Vagina (tissue), 2 donors: ENCODE results near the gene S100Z.
"Not testable (repeated sequence)": the region's sequence is repeated elsewhere in the genome, so short reads cannot be mapped to it uniquely, and the experiment has no call there.

Source experiments
- POLR2A ChIP-seq, 2 donors: fragments of 450-650 bp; IDR thresholded peaks; one replicate each; pipeline ENCODE4 v1.6.1; 2017; ENCODE audit warnings: antibody characterized with exemption in 2 of 2, mild to moderate bottlenecking in 2 of 2, moderate library complexity in 2 of 2
- POLR2AphosphoS5 ChIP-seq, 2 donors: sonication (generic); formaldehyde crosslinking; IDR thresholded peaks; one replicate each; pipeline ENCODE4 v1.9.0; 2017; ENCODE audit warnings: antibody characterized with exemption in 2 of 2, mild to moderate bottlenecking in 2 of 2, low read depth in 1 of 2; ENCODE audit not compliant: insufficient read depth in 1 of 2
- TF ChIP-seq, protein P1 (sequence below), 3 experiments: fragments of 450-650 bp in 2 of 3; fragments of 200-600 bp in 1 of 3; sonication (generic) in 1 of 3; IDR thresholded peaks; one replicate each; pipeline ENCODE4 v1.5.1; 2017 to 2019; ENCODE audit warnings: antibody characterized with exemption in 3 of 3, mild to moderate bottlenecking in 2 of 3, moderate library complexity in 2 of 3

DNA sequence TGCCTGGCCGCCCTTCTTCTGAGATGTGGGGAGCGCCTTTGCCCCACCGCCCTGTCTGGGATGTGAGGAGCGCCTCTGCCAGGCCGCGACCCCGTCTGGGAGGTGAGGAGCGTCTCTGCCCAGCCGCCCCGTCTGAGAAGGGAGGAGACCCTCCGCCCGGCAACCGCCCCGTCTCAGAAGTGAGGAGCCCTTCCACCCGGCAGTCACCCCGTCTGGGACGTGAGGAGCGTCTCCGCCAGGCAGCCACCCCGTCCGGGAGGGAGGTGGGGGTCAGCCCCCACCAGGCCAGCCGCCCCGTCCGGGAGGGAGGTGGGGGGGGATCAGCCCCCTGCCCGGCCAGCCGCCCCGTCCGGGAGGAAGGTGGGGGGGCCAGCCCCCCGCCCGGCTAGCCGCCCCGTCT, 37.6 kb upstream of the S100Z start:
- TF ChIP-seq, protein P1, sequence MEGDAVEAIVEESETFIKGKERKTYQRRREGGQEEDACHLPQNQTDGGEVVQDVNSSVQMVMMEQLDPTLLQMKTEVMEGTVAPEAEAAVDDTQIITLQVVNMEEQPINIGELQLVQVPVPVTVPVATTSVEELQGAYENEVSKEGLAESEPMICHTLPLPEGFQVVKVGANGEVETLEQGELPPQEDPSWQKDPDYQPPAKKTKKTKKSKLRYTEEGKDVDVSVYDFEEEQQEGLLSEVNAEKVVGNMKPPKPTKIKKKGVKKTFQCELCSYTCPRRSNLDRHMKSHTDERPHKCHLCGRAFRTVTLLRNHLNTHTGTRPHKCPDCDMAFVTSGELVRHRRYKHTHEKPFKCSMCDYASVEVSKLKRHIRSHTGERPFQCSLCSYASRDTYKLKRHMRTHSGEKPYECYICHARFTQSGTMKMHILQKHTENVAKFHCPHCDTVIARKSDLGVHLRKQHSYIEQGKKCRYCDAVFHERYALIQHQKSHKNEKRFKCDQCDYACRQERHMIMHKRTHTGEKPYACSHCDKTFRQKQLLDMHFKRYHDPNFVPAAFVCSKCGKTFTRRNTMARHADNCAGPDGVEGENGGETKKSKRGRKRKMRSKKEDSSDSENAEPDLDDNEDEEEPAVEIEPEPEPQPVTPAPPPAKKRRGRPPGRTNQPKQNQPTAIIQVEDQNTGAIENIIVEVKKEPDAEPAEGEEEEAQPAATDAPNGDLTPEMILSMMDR (IDR thresholded peaks at IDR 0.05): not testable (repeated sequence)
- not testable (repeated sequence) for TF ChIP-seq POLR2A (IDR thresholded peaks at IDR 0.05); POLR2AphosphoS5 (IDR thresholded peaks at IDR 0.05; ENCODE audit: insufficient read depth in 1 of 2, low read depth in 1 of 2)
